HG03432 (cell line): ENCODE measurements around the gene TBKBP1.
A peak's percentile ranks its signal among the peaks of the same experiment; 100 is the strongest.
"Not testable (repeated sequence)": the region's sequence is repeated elsewhere in the genome, so short reads cannot be mapped to it uniquely, and the experiment has no call there.

Experiments used
- ATAC-seq: cut with Tn5 transposase; IDR thresholded peaks from one replicate; pipeline ENCODE4 v1.9.1; 2021; ENCODE audit warnings: mild to moderate bottlenecking, moderate library complexity; ENCODE audit not compliant: unreplicated experiment

The TBKBP1 gene

DNA sequence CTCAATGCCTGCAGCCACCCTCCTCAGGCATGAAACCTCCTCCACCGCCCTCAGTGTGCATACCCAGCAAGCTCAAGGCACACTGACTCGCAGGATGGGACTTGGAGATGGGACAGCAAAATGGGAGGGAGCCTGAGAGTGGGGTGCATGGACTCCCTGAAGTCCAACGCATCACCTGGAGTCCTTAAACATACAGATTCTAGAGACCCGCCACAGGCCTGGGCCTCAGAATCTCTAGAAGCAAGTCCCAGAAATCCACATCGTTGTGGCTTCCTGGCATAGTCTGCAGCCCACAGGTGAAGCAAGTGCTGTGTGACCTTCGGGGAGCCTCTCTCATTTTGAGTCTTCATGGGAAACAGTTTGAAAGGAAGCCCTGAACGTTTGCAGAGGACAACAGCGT lies 35.5 kb downstream of the TBKBP1 start:
- no peak for ATAC-seq

DNA sequence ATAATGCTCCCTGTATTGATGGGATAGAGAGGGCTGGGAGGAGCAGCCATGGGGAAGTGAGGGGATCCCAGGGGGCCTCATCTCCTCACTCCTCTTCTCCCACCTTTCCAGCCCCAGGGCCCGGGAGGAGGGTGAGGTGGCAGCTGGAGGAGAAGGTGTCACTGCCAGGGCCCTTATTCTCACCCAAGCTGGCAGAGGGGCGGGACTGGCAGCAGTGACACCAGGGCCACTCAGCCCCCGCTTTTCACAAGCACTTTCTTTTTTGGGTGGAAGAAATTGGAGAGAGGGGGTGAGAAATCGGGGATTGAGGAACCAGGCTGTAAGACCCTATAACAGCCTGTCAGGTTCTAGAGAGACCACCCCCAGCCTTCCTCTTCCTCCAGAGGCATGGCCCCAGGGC lies 36.7 kb downstream of the TBKBP1 start:
- ATAC-seq = no peak

GRCh38 chr17:47731396-47731795 lies 37.4 kb downstream of the TBKBP1 start:
- no peak for ATAC-seq

DNA sequence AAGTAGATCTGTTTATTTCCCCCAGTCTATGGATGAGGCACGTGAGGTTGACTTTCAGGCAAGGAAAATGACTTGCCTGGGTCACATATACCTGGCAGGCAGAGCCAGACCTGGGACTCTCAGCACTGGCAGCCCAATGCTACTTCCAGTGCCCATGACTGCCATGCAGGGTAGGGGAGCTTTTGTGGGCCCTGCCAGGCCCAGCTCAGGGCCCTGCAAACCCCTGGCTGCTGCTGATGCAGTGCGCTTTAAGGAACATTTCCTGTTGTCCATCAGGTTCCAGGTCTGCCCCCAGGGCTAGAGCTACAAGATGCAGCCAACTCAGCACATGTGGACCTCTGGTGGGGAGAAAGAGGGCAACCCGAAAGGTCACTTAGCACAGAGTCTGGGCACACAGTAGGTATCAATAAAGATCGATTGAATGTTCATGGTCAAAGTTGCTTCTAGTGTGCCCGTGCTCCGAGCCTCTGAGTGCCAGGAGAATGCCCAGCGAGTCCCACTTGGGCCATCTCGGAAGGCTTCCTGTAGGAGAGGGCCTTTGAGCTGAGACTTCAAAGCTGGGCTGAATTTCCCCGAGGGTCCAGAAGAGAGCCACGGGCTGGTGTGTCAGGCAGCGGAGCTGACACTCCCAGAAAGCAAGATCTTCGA lies 38.6 kb downstream of the TBKBP1 start:
- ATAC-seq = no peak

- peak; percentile 58 for ATAC-seq
Measured at GRCh38 chr17:47733047-47733673, 39.2 kb downstream of the TBKBP1 start, which contains the start of gene TBX21. Gene TBX21 (plus strand): TSS chr17:47733236. CDS start chr17:47733455, 219 bp downstream.

GRCh38 chr17:47733674-47734410 lies 39.9 kb downstream of the TBKBP1 start:
- ATAC-seq = peak; percentile 28

- no peak for ATAC-seq
Measured at GRCh38 chr17:47735139-47735464, 41.1 kb downstream of the TBKBP1 start.

DNA sequence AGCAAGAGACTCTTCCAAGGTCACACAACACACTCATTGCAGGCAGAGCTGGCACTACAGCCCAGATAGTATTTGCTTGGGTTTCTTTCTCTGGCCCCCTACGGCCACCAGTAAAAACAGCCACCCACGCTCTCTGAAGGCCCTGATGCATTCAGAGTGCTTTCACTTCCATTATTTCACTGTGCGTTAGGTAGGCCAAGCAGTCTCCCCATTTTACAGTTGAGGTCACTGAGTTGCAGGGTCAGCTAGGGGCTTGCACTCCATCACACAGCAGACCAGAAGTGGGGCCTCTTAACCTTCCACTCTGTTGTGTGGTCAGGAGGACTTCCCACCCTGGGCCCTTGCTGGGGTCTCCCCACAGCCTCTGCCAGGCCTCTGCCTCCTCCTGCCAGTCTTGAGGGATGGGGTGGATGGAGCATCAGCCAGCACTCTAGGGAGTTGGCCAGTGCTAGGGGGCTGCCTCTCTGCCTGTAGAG lies 41.6 kb downstream of the TBKBP1 start:
- ATAC-seq = peak; percentile 49

GRCh38 chr17:47736501-47737495 lies 42.8 kb downstream of the TBKBP1 start:
- no peak for ATAC-seq

GRCh38 chr17:47738178-47738577 lies 44.2 kb downstream of the TBKBP1 start:
- no peak for ATAC-seq

DNA sequence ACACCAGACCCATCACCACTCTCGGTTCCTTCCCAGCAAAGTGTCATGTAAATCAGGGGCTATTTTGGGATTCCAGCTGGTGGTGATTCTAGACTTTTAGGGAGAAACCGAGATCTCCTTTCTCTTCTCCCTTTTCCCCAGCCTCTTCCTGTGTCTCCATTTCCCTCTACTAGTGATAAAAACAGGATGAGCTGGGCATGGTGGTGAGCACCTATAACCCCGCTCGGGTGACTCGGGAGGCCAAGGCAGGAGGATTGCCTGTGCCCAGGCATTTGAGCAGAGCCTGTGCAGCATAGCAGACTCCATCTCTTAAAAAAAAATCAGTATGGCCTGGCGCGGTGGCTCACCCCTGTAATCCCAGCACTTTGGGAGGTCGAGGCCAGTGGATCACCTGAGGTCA lies 45.2 kb downstream of the TBKBP1 start:
- no peak for ATAC-seq

DNA sequence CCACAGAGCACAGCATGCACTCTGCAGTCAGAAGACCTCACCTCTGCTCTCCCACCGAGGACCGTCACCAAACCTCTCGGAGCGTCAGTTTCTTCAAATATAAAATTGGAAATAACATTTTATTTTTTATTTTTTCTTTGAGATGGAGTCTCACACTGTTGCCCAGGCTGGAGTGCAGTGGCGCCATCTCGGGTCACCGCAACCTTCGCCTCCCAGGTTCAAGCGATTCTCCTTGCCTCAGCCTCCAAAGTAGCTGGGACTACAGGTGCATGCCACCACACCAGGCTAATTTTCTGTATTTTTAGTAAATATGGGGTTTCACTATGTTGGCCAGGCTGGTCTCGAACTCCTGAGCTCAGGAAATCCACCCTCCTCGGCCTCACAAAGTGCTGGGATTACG lies 46.0 kb downstream of the TBKBP1 start:
- not testable (repeated sequence) for ATAC-seq

DNA sequence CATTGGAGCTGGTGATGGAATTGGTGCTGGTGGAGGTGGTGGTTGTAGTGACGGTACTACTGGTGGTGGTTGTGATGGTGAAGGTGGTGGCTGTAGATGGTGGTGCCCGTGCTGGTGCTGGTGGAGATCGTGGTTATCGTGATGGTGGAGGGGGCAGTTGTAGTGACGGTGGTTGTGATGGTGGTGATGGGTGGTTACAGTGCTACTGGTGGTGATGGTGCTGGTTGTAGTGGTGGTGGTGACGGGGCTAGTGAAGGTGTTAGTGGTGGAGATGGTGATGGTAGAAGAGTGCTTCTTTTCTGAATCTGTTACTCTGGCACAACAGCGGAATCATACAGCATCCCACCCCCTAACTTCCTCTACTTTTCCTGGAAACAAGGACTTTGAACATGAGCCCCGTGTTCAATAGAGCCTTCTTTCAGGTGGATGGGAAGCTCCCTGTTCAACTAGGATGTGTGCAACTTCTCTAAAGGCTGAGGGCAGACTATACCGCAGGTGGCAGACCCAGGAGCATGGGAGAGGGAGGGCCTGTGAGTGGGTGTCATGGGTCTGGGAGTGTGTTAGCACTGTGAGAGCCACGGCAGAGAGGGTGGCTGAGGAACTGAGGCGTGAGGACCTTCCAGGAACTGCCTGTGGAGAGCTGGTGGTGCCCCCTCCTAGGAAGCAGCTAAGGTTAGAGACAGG lies 47.3 kb downstream of the TBKBP1 start:
- no peak for ATAC-seq

DNA sequence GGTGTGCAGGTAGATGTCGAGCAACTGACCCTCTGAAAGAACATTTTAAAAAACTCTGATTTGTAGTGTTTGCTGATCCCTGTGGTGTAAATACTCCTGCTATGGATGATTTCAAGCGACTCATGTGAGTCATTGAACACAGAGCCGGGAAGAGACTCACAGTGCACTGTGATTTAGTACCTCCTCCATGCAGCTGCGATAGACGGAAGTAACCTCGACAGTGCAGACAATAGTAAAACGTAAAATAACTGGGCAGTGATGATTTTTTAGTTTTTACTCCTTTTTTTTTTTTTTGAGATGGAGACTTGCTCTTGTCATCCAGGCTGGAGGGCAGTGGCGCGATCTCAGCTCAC lies 47.8 kb downstream of the TBKBP1 start:
- ATAC-seq = no peak

GRCh38 chr17:47742319-47743181 lies 48.6 kb downstream of the TBKBP1 start:
- no peak for ATAC-seq

GRCh38 chr17:47744168-47745036 lies 50.4 kb downstream of the TBKBP1 start:
- ATAC-seq = no peak

DNA sequence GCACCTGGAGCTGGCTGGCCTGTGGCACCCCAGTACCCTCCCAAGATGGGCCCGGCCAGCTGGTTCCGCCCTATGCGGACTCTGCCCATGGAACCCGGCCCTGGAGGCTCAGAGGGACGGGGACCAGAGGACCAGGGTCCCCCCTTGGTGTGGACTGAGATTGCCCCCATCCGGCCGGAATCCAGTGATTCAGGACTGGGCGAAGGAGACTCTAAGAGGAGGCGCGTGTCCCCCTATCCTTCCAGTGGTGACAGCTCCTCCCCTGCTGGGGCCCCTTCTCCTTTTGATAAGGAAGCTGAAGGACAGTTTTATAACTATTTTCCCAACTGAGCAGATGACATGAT lies 51.0 kb downstream of the TBKBP1 start:
- no peak for ATAC-seq

- no peak for ATAC-seq
Measured at GRCh38 chr17:47751471-47751870, 57.5 kb downstream of the TBKBP1 start.

GRCh38 chr17:47757386-47757785 lies 63.4 kb downstream of the TBKBP1 start:
- no peak for ATAC-seq
